ENCODE measurements around the gene UBA1.

Gene UBA1

DNA sequence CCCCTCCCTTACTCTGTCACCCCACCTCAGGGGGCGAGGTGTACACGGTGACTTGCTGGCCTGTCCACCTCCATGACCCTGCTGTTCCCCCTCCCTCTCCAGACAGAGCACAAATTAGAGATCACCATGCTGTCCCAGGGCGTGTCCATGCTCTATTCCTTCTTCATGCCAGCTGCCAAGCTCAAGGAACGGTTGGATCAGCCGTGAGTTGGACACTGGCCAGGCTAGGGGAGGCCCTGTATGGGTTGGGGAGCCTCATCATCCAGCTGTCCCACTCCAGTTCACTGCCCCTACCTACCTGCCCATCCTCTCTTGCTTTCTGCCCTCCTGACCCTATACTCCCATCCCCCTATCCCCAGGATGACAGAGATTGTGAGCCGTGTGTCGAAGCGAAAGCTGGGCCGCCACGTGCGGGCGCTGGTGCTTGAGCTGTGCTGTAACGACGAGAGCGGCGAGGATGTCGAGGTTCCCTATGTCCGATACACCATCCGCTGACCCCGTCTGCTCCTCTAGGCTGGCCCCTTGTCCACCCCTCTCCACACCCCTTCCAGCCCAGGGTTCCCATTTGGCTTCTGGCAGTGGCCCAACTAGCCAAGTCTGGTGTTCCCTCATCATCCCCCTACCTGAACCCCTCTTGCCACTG, 20.9 kb downstream of the UBA1 start:
- no peak for DNase-seq

- no peak for DNase-seq
Observed at GRCh38 chrX:47215291-47215900, 21.8 kb downstream of the UBA1 start.

- no peak for DNase-seq
Observed at GRCh38 chrX:47216393-47216925, 22.8 kb downstream of the UBA1 start.

- DNase-seq, result no peak
Observed at GRCh38 chrX:47217121-47217851, 23.7 kb downstream of the UBA1 start.

GRCh38 chrX:47217852-47218279, 24.2 kb downstream of the UBA1 start:
- peak; percentile 87 for DNase-seq

GRCh38 chrX:47218280-47218919, 24.8 kb downstream of the UBA1 start, which contains the start of gene CDK16:
TSS of gene CDK16 (plus strand) at chrX:47218681. CDS start at chrX:47223558, 4,877 bp downstream.
- peak; percentile 21 for DNase-seq

GRCh38 chrX:47218920-47219815, 25.5 kb downstream of the UBA1 start:
- DNase-seq, result no peak

DNA sequence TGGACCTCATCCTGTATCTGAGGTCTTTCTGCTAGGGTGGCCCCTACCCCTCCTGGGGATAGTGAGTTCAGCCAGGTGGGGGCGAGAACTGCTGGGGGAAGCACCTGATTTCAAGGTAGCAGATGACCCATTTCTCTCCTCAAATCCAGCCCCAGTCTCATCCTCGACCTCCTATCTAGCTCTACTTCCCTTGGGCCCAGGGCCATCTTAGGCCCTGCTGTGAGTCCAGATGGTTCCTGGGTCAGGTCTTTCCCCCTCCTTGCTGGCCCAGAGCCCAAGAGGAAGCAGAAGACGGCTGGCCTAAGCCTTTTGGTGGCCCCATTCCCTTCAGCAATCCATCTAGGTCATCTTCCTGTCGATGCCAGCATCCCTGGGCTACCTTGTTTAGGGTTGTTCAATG, 28.1 kb downstream of the UBA1 start:
- no peak for DNase-seq

DNA sequence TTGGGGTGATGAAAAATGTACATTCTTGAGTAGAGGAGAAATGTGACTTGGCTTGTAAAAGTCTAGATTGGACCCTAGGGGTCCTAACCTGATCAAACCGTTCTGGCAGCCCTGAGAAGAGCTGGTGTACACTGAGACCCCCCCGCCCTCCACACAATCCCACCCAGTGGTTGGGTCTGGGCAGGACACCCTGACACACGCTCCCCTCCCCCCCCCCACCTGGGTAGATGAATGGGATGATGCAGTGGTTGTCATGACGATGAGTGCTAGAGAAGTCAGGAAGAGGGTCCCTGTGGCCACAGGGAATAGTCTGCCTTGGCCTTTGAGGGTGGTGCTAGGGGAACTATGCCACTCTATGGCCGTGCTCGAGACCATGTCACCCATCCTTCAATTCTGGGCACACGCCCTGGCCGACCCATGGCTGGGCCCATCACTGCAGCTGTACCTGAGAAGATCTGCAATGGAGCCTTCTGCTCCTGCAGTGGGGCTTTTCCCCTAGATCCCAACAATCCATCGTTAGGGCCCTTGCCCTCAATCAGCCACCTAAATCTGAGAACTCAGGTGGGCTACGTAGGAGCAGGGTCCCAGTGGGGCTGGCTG, 29.2 kb downstream of the UBA1 start:
- no peak for DNase-seq

GRCh38 chrX:47223476-47224250, 30.0 kb downstream of the UBA1 start:
- no peak for DNase-seq

- DNase-seq, result no peak
Observed at GRCh38 chrX:47224266-47224895, 30.8 kb downstream of the UBA1 start.

DNA sequence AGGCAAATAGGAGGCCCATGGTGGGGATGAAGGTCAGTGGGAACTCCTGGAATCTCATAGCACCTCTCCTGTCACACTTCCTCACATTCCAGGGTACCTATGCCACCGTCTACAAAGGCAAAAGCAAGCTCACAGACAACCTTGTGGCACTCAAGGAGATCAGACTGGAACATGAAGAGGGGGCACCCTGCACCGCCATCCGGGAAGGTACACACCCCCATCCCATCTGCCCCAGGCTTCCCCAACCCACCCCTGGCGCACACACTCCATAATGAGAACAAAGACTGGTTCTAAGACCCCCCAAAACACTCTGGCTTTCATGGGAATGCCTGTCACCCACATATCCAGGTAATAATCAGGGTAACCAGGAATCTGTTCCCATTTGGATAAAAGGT, 31.3 kb downstream of the UBA1 start:
- DNase-seq, result no peak

GRCh38 chrX:47226071-47226470, 32.4 kb downstream of the UBA1 start:
- DNase-seq, result no peak

DNA sequence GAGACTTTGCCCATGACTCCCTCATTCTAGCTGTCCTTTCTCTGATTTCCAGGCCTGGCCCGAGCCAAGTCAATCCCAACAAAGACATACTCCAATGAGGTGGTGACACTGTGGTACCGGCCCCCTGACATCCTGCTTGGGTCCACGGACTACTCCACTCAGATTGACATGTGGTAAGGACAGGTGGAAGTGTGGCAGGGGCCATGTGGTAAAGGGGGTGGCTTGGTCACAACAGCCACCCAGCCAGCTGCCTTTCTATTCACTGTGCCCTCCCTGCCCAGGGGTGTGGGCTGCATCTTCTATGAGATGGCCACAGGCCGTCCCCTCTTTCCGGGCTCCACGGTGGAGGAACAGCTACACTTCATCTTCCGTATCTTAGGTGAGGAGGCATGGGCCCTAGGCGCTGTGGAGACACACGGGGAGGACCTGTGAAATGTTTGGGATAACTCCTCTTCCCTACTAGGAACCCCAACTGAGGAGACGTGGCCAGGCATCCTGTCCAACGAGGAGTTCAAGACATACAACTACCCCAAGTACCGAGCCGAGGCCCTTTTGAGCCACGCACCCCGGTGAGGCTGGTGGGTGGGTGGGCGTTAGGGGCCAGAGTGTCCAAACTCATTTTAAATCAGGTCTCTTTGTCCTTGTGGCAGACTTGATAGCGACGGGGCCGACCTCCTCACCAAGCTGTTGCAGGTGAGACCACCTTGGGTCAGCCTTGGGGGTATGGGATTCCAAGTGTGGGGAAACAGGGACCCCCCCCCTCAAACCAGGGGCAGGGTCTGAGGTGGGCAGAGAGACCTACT, 33.1 kb downstream of the UBA1 start:
- DNase-seq, result no peak

DNA sequence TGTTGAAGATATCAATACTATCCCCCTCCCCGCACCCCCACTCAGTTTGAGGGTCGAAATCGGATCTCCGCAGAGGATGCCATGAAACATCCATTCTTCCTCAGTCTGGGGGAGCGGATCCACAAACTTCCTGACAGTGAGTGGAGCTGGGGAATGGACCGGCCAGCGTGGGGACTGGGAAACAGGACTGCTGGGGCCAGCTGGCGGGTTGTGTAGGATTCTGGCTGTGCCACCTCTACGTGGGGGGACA, 33.6 kb downstream of the UBA1 start:
- no peak for DNase-seq

- DNase-seq, result no peak
Observed at GRCh38 chrX:47228550-47229270, 35.1 kb downstream of the UBA1 start.

DNA sequence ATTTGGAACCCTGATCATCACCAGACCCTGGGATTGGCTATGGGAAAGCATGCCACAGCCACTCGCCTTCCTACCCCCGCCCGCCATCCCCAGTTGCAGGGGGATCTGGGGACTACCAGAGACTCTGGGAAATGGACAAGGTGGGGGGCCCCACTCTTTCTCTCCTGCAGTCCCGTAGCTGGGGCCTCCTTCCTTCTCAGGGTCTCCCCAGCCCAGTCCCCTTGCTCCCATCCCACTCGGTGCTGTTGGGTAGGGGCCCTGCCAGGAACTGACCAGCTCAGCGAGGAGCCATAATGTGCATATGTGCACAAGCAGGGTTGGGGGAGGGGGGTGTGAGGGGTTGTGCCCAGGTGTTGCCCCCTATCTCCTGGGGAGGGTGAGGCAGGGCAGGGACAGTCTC, 35.8 kb downstream of the UBA1 start:
- no peak for DNase-seq

- DNase-seq, result no peak
Observed at GRCh38 chrX:47230136-47230868, 36.7 kb downstream of the UBA1 start.

GRCh38 chrX:47231167-47231566, 37.5 kb downstream of the UBA1 start:
- DNase-seq, result no peak

Data from SHP77 treated with DMSO at 0.1 percent for 48 hours (cell line).